H9 (cell line): ENCODE results near the gene PELI2. TPM values are rescaled to one million over a fixed set of nuclear protein-coding genes. Genes with fewer than 3 reads are reported as not detected.
A peak's percentile ranks its signal among the peaks of the same experiment; 100 is the strongest.

Experiments
- DNase-seq: peaks from one replicate; pipeline ENCODE4 v3.0.0-alpha.2; 2017
- H2AFZ ChIP-seq: one replicate; pipeline ENCODE4 v1.6.1; 2013; ENCODE audit warnings: mild to moderate bottlenecking, low read length, control low read depth, moderate library complexity
- H2AK5ac ChIP-seq: 2 replicates; pipeline ENCODE4 v1.6.1; 2013; ENCODE audit warnings: low read length, control low read depth, mixed read lengths; ENCODE audit not compliant: insufficient read length
- H2BK120ac ChIP-seq: one replicate; pipeline ENCODE4 v1.6.1; 2013; ENCODE audit warnings: low read depth, mild to moderate bottlenecking, low read length, control low read depth, inconsistent platforms; ENCODE audit not compliant: poor library complexity, severe bottlenecking
- H2BK12ac ChIP-seq: 2 replicates; pipeline ENCODE4 v1.6.1; 2013; ENCODE audit warnings: low read length, control low read depth, mixed read lengths, low read depth; ENCODE audit not compliant: insufficient read length
- H2BK15ac ChIP-seq: 2 replicates; pipeline ENCODE4 v1.6.1; 2013; ENCODE audit warnings: low read depth, low read length, control low read depth
- H2BK20ac ChIP-seq: one replicate; pipeline ENCODE4 v1.6.1; 2013; ENCODE audit warnings: low read depth, mild to moderate bottlenecking, low read length, control low read depth, inconsistent platforms; ENCODE audit not compliant: poor library complexity, severe bottlenecking
- H2BK5ac ChIP-seq: 2 replicates; pipeline ENCODE4 v1.6.1; 2013; ENCODE audit warnings: low read length, control low read depth, mixed read lengths; ENCODE audit not compliant: insufficient read length
- H3K14ac ChIP-seq: 2 replicates; pipeline ENCODE4 v1.6.1; 2013; ENCODE audit warnings: low read length, control low read depth; ENCODE audit not compliant: insufficient read depth
- H3K18ac ChIP-seq: 2 replicates; pipeline ENCODE4 v1.6.1; 2013; ENCODE audit warnings: low read depth, mild to moderate bottlenecking, mixed read lengths, low read length, control low read depth; ENCODE audit not compliant: insufficient read length
- H3K23ac ChIP-seq: 2 replicates; pipeline ENCODE4 v1.6.1; 2013; ENCODE audit warnings: low read length, control low read depth, mixed read lengths, low read depth; ENCODE audit not compliant: insufficient read length
- H3K23me2 ChIP-seq: 2 replicates; pipeline ENCODE4 v1.6.1; 2013; ENCODE audit warnings: low read depth, mild to moderate bottlenecking, mixed read lengths, low read length, control low read depth; ENCODE audit not compliant: insufficient read length, poor library complexity, severe bottlenecking
- H3K27ac ChIP-seq: 2 replicates; pipeline ENCODE4 v1.5.1; 2013; ENCODE audit warnings: low read length, control low read depth, mixed read lengths, low read depth; ENCODE audit not compliant: insufficient read length
- H3K27me3 ChIP-seq: 2 replicates; pipeline ENCODE4 v1.6.1; 2013; ENCODE audit warnings: low read length, control low read depth, inconsistent platforms; ENCODE audit not compliant: insufficient read depth
- H3K4ac ChIP-seq: 2 replicates; pipeline ENCODE4 v1.6.1; 2013; ENCODE audit warnings: low read depth, mild to moderate bottlenecking, control low read depth, inconsistent platforms, low read length, moderate library complexity
- H3K4me1 ChIP-seq: 2 replicates; pipeline ENCODE4 v1.6.1; 2013; ENCODE audit warnings: low read length, control low read depth, inconsistent platforms; ENCODE audit not compliant: insufficient read depth
- H3K4me2 ChIP-seq: 2 replicates; pipeline ENCODE4 v1.6.1; 2013; ENCODE audit warnings: low read length, control low read depth, mixed read lengths; ENCODE audit not compliant: insufficient read length, insufficient read depth
- H3K56ac ChIP-seq: 2 replicates; pipeline ENCODE4 v1.6.1; 2013; ENCODE audit warnings: low read depth, mild to moderate bottlenecking, mixed read lengths, low read length, control low read depth; ENCODE audit not compliant: insufficient read length
- H3K79me1 ChIP-seq: 2 replicates; pipeline ENCODE4 v1.6.1; 2013; ENCODE audit warnings: low read depth, mild to moderate bottlenecking, moderate library complexity, low read length, control low read depth, inconsistent platforms; ENCODE audit not compliant: insufficient read depth, poor library complexity, severe bottlenecking
- H3K79me2 ChIP-seq: 2 replicates; pipeline ENCODE4 v1.6.1; 2013; ENCODE audit warnings: low read length, control low read depth, inconsistent platforms; ENCODE audit not compliant: insufficient read depth
- H3K9ac ChIP-seq: 2 replicates; pipeline ENCODE4 v1.6.1; 2013; ENCODE audit warnings: low read length, control low read depth, mixed read lengths; ENCODE audit not compliant: insufficient read length; ENCODE audit errors: extremely low read depth
- H3K9me3 ChIP-seq: one replicate; pipeline ENCODE4 v1.6.1; 2013; ENCODE audit warnings: low read depth, low read length, inconsistent platforms; ENCODE audit not compliant: control insufficient read depth
- H3T11ph ChIP-seq: one replicate; pipeline ENCODE4 v1.6.1; 2013; ENCODE audit warnings: mild to moderate bottlenecking, low read length, control low read depth, inconsistent platforms
- H4K20me1 ChIP-seq: one replicate; pipeline ENCODE4 v1.6.1; 2013; ENCODE audit not compliant: control insufficient read depth, insufficient read length, insufficient read depth
- H4K5ac ChIP-seq: 2 replicates; pipeline ENCODE4 v1.6.1; 2013; ENCODE audit warnings: low read depth, mild to moderate bottlenecking, mixed read lengths, low read length, control low read depth; ENCODE audit not compliant: insufficient read length
- H4K8ac ChIP-seq: replicated peaks from 2 replicates; pipeline ENCODE4 v1.6.1; 2013; ENCODE audit warnings: low read length, control low read depth, mixed read lengths, low read depth; ENCODE audit not compliant: insufficient read length
- H4K91ac ChIP-seq: 2 replicates; pipeline ENCODE4 v1.6.1; 2013; ENCODE audit warnings: low read depth, mild to moderate bottlenecking, moderate library complexity, mixed read lengths, low read length, control low read depth; ENCODE audit not compliant: insufficient read length
- H3K27ac Mint-ChIP-seq, 3 experiments: 2 replicates in 2 of 3; 3 replicates in 1 of 3; pipeline ENCODE4 v1.8.0; 2020 to 2021; ENCODE audit warnings: mixed read lengths in 3 of 3, mild to moderate bottlenecking in 1 of 3, moderate library complexity in 1 of 3
- H3K27me3 Mint-ChIP-seq: 2 replicates; pipeline ENCODE4 v1.8.0; 2021; ENCODE audit warnings: low read depth, mild to moderate bottlenecking, moderate library complexity, mixed read lengths
- H3K36me3 Mint-ChIP-seq, 3 experiments: 2 replicates in 2 of 3; 3 replicates in 1 of 3; pipeline ENCODE4 v1.8.0; 2020 to 2021; ENCODE audit warnings: low read depth in 3 of 3, mixed read lengths in 3 of 3; ENCODE audit not compliant: insufficient read depth in 1 of 3
- H3K4me1 Mint-ChIP-seq, 2 experiments: 2 replicates each; pipeline ENCODE4 v1.8.0; 2020; ENCODE audit warnings: mixed read lengths in 2 of 2
- H3K4me3 Mint-ChIP-seq, 2 experiments: 2 replicates in 1 of 2; 3 replicates in 1 of 2; pipeline ENCODE4 v1.8.0; 2020 to 2021; ENCODE audit warnings: mild to moderate bottlenecking in 2 of 2, mixed read lengths in 2 of 2, moderate library complexity in 1 of 2
- H3K9me3 Mint-ChIP-seq, 2 experiments: 2 replicates in 1 of 2; 3 replicates in 1 of 2; pipeline ENCODE4 v1.8.0; 2020; ENCODE audit warnings: mild to moderate bottlenecking in 2 of 2, mixed read lengths in 2 of 2, moderate library complexity in 1 of 2
- CTCF ChIP-seq: fragments of 200-600 bp; sonication (generic); conservative IDR thresholded peaks from 3 replicates; pipeline ENCODE4 v1.8.0; 2021; ENCODE audit warnings: antibody characterized with exemption, mild to moderate bottlenecking
- WGBS: extraction: QIAGEN DNeasy Blood & Tissue Kit; methylation state at CpG from one replicate; pipeline ENCODE4 v1.1.7; 2013; ENCODE audit warnings: missing lambda C conversion rate, low lambda C conversion rate, mixed read lengths; ENCODE audit not compliant: insufficient read length; ENCODE audit errors: extremely low coverage; 5-methylcytosine and 5-hydroxymethylcytosine counted together
- total RNA-seq: library from RNA; stranded (reverse); gene quantifications from 2 replicates; pipeline ENCODE4 v1.2.1, GENCODE V29; 2021

PELI2 gene
- total RNA-seq, 1 experiment from 2014 or later, result 18.0 TPM

GRCh38 chr14:56248442-56248841 lies 130.2 kb downstream of the PELI2 start:
- H3K79me2 ChIP-seq, result no peaks in the 10 kb centered on the region
- no peak overlapping the region for H3K4me2 ChIP-seq
- no peaks in the 10 kb centered on the region for H3K4me1 ChIP-seq
- peak overlapping the region in 2 of 3 experiments; percentile 23 to 88; a peak in 1 of 7 replicates for H3K27ac Mint-ChIP-seq
- no peaks in the 10 kb centered on the region for H4K20me1 ChIP-seq
- no peak overlapping the region for H4K8ac ChIP-seq
- H3K36me3 Mint-ChIP-seq, result peaks cover 0 to 9% (median 2%) of the 10 kb centered on the region in 3 experiments; a peak in 3 of 7 replicates
- 0 out of 5 replicates have a peak, but pooled peaks cover 0 to under 1% of the 10 kb centered on the region in 2 experiments for H3K9me3 Mint-ChIP-seq
- no peak overlapping the region for H2BK20ac ChIP-seq
- H3K27me3 Mint-ChIP-seq, result no peaks in the 10 kb centered on the region
- H3K4me3 Mint-ChIP-seq, result no peak overlapping the region
- peaks cover 6 to 7% of the 10 kb centered on the region in 2 experiments for H3K4me1 Mint-ChIP-seq
- no peak overlapping the region for H4K91ac ChIP-seq
- no peaks in the 10 kb centered on the region for H3K27me3 ChIP-seq
- H2AFZ ChIP-seq, result no peak overlapping the region
- H3K56ac ChIP-seq, result no peak overlapping the region
- no peak for DNase-seq
- no peak overlapping the region for H2BK15ac ChIP-seq
- H3K27ac ChIP-seq, result no peak overlapping the region
- H2BK12ac ChIP-seq, result no peak overlapping the region
- no peak overlapping the region for H2AK5ac ChIP-seq
- H3K4ac ChIP-seq, result no peak overlapping the region
- no peak overlapping the region for H2BK5ac ChIP-seq
- H3K79me1 ChIP-seq, result no peaks in the 10 kb centered on the region
- TF ChIP-seq CTCF, result no peak
- H3K18ac ChIP-seq, result no peak overlapping the region
- peak overlapping the region; percentile 58; the same call in 1 of the 2 replicates for H3K14ac ChIP-seq
- no peaks in the 10 kb centered on the region for H3K23me2 ChIP-seq
- H3K9me3 ChIP-seq, result no peaks in the 10 kb centered on the region
- H3K9ac ChIP-seq, result no peak overlapping the region
- H3K23ac ChIP-seq, result no peak overlapping the region
- no peak overlapping the region for H4K5ac ChIP-seq
- WGBS, result no CpG with 5 or more reads among the region's 5 CpGs
- H2BK120ac ChIP-seq, result no peak overlapping the region
- H3T11ph ChIP-seq, result no peak overlapping the region
